Ammon's horn (tissue), 1 donor: ENCODE data around the gene KLHL1.

Source experiments
- DNase-seq: peaks from one replicate; pipeline ENCODE4 v3.0.0-alpha.2; 2016; ENCODE audit warnings: low spot score

The KLHL1 gene

DNA sequence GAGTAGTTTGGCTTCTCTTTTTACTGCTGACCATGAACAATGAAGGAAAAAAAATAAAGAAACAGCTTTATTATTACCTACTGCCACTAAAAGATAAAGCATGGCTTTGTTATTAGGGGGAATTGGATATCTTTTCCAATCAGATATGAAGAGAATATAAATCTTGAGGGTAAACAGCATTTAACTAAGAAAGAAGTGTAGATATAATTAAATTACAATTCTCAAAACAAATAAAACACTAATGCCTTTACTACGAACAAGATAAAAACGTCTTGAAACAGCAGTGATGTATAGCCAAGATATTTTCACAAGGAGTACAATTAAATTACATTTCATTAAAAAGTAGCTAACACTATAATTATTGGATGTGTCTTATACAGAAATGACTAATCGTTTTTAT lies 426.5 kb downstream of the KLHL1 start:
- DNase-seq: no peak

GRCh38 chr13:69677343-69677742 lies 430.9 kb downstream of the KLHL1 start:
- DNase-seq: no peak

DNA sequence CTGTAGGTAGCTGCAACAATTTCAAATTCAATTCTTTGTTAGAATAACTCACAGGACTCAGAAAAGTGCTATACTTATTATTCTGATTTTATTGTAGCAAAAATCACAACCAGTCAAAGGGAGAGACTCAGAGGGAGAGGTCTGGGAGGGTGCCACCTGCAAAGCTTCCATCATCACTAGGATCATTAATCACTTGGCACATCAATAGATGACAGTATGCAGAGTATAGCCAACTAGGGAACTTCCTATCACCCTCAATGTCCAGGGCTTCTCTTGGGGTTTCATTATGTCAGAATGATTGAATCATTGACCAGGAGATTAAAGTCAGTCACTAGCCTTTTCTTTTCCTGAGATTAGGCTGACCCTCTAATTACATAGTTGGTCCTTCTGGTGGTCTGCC lies 432.0 kb downstream of the KLHL1 start:
- DNase-seq: no peak

DNA sequence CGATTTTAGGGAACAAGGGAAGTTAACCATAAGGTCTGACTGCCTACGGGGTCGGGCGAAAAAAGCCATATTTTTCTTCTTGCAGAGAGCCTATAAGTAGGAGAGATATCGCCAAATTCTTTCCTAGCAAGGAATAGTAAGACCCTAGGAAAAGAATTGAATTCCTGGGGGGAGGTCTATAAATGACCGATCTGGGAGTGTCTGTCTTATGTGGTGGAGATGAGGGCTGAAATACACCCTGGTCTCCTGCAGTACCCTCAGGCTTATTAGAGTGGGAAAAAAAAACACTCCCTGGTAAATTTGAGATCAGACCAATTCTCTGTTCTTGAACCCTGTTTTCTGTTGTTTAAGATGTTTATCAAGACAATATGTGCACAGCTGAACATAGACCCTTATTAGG lies 448.1 kb downstream of the KLHL1 start:
- DNase-seq: no peak

DNA sequence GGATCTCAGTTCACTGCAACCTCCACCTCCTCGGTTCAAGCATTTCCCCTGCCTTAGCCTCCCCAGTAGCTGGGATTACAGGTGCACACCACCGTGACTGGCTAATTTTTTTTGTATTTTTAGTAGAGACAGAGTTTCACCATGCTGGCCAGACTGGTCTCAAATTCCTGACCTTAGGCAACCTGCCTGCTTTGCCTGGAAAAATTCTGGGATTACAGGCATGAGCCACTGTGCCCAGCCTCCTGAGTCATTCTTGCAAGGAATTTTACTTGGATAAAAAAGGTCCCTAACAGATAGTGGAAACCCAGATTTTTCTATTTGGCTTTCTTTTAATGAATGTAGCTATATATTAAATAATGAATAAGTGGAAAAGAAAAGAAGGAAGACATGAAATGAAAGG lies 450.6 kb downstream of the KLHL1 start:
- no peak for DNase-seq

GRCh38 chr13:69654392-69654791 lies 453.9 kb downstream of the KLHL1 start:
- DNase-seq: no peak
